GM11168 (cell line): ENCODE data around the gene MDFI.

Experiments
- in situ Hi-C: fragments of 300-500 bp; cut with MboI; formaldehyde crosslinking; loops from one replicate; pipeline ENCODE4 v1.12.0; 2022; ENCODE audit warnings: low sequenced_read_pairs; ENCODE audit not compliant: unreplicated experiment

Gene MDFI

GRCh38 chr6:41684311-41685180, 46.3 kb downstream of the MDFI start:
- in situ Hi-C loops, result no loop called here

DNA sequence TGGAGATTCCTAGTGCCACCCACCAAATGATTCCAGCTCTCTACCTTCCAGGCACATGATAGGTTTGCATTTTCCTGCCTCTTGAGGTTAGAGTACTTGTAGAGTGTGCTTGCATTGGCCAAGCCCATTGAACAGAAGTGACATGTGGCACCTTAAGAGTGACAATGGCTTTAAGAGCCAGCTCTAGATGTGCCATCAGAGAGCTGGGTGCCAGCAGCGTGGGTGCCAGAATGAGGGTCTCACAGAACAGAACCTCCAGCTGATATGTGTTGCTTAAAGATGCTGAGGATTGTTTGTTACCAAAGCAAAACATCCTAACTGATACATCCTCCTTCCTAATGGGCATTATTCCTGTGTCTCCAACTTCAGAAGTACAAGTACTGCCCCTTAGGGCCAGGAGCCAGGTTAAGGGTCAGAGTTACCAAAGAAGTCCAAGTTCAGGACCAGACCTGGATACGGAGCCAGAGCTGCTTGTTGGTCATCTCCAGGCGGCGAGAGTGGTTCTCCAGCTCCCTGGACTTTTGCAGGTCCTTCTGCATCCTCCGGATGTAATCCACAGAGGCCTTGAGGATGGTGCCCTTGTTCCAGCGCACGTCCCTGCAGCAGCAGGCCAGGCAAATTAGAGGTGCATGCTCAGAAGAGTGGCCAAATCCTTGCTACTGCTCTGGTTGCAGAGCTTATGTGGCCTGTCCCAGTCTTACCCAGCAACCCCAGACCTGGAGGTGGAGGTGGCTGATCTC, 47.5 kb downstream of the MDFI start:
- in situ Hi-C loops, result no loop called here

GRCh38 chr6:41687501-41688175, 49.4 kb downstream of the MDFI start:
- in situ Hi-C loops, result no loop called here

GRCh38 chr6:41688256-41688965, 50.1 kb downstream of the MDFI start:
- in situ Hi-C loops, result no loop called here

DNA sequence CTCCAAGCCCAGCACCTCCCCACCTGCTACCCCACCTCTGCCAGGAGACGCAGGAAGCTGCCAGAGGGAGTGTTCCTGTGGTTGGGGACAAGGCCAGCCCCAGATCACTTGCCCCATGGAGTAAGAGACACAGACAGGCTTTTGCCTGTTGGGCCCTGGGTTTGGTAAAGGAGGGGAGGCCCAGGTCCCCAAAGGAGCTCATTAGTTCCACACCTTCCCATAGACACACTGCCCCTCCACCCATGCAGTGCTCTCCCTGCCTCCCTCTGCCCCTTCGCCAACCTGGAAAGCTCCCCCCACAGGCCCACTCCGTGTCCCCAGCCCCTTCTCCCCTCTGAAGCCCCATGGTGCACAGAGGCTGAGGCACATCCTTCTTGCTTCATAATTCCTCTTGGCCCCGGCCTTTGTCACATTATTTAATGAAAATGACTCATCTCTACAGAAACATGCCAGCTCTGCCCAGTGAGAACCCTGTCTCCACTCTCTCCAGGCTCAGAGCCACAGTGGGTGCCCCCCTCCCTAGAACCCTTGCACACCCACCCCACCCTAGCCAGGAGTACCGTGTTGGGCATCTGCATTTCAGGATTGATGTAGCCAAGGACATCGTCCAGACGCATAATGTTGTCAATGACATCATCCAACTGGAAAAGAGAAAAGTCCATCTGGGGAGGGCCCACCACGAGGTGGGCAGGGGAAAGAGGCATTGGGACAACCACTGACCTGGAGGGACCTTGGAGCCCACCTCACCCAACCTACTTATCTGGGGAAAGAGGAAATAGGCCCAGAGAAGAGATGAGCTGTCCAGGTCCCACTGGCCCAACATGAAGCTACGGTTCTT, 51.1 kb downstream of the MDFI start:
- in situ Hi-C loops, result no loop called here

GRCh38 chr6:41690541-41691330, 52.5 kb downstream of the MDFI start:
- in situ Hi-C loops, result no loop called here

DNA sequence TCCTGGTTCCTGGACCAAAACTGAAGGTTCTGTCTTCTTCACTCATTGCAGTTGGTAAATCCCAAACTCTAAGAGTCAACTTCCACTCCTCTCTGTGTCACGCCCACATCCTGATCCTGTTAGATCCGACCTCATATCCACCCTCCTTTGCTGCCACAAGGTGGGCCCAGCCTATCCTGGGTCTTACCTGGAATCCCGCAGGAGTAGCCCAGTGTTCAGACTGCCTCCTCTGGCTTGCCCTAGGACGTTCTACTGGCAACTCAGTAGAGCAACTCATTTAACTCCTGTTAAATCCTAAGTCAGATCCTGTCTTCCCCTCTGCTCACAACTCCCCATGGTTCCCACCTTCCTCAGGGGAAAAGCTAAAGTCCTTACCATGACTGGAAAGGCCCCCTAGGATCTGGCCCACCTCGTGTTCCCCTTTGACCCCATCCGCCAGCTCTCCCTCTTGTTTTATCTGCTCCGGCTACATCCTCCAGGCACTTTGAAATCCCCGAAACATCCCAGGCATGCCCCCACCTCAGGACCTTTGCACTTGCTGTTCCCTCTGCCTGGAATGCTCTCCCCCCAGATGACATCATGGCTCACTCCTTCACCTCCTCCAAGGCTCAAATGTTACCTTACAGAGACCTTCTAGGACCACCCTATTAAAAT, 53.3 kb downstream of the MDFI start:
- in situ Hi-C loops, result no loop called here

- in situ Hi-C loops, result no loop called here
Observed at GRCh38 chr6:41692080-41692675, 53.9 kb downstream of the MDFI start.

GRCh38 chr6:41692730-41693129, 54.5 kb downstream of the MDFI start:
- in situ Hi-C loops, result no loop called here

DNA sequence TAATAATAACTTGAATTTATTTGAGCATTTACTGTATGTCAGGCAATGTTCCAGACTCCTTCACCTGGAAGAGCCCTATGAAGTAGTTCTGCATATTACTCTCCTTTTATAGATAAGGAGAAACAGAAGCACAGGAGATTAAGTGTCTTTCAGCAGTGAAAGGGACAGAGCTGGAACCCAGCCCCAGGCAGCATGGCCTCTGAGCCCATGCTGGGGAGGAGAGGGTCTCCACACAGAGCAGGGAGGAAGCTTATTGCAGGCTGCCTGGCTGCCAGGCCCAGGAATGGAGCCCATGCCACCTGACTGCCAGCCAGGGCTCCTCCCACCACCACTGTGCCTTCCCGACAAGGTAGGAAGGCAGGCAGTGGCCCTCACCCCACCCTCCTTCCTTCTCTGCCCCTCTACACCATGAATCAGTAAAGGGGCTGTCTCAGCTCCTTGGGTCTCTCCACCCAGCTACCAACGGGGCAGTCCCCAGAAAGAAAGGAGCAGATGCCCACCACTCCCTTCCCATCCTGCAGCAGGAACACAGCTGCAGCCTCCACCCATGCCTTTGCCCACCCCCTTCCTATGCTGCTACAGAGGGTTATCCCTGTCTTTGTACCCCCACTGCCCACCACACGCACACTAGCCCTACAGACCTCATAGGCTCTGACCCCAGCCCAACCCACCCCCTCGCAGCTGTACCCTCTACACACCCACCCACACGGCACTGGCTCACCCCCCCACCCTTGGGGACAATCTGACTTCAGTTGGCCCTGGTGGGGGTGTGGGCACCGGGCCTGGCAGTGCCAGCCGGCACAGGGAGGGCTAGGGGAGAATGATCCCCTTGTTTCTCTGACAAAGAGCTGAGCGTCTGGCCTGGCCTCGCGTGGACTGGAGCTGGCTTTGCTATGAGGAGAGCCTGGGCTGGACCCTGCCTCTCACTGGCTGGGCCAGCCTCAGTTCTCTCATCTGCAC, 55.3 kb downstream of the MDFI start:
- in situ Hi-C loops, result no loop called here

DNA sequence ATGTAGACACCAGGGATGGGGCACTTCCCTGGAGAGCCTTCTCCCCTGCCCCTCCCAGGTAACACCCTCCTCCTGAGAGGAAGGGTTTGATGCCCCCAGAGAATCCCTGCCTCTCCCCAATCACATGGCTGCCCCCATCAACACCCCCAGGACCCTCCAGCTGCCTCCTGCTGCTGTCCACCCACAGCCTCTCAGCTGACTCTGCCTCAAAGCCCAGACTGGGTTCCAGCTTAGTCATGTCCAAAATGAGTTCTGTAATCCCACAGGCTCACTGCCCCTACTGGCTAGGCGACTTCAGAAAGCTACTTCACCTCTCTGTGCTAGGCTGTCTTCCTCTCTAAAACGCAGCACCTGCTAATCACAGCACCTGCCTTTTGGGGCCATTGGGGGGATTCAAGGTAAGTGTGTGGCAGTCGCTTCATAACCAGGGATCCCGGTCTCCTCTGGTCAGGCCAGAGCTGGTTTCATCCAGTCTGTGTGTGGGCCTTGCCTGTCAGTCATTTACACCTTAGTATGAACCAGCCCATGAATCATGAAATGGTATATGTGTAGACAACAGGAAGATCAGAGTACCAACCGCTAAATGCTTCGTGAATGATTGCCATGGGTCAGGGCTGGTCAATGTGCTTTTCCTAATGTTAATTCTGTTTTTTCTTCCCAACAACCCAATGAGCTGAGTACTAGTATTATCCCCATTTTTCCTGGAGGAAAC, 56.7 kb downstream of the MDFI start:
- in situ Hi-C loops, result no loop called here

GRCh38 chr6:41695825-41696224, 57.6 kb downstream of the MDFI start:
- in situ Hi-C loops, result no loop called here

GRCh38 chr6:41696788-41697187, 58.5 kb downstream of the MDFI start:
- in situ Hi-C loops, result no loop called here

GRCh38 chr6:41697861-41698781, 59.9 kb downstream of the MDFI start:
- in situ Hi-C loops, result no loop called here

GRCh38 chr6:41699063-41699462, 60.8 kb downstream of the MDFI start:
- in situ Hi-C loops, result no loop called here
